ENCODE data around the gene ELOF1.

Gene ELOF1

DNA sequence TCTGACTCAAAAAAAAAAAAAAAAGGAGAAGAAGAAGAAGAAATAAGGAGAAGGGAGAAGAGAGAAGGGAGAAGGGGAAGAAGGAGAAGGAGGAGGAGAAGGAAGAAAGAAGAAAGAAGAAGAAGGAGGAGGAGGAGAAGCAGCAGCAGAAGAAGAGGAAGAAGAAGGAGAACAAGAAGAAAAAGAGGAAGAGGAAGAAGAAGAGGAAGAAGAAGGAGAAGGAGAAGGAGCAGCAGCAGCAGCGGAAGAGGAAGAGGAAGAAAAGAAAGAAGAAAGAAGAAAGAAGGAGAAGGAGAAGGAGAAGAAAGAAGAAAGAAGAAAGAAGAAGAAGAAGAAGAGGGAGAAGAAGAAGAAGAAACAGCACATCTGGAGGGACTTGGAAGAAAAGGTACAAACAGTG lies 24.5 kb downstream of the ELOF1 start:
- TF ChIP-seq, protein P1, sequence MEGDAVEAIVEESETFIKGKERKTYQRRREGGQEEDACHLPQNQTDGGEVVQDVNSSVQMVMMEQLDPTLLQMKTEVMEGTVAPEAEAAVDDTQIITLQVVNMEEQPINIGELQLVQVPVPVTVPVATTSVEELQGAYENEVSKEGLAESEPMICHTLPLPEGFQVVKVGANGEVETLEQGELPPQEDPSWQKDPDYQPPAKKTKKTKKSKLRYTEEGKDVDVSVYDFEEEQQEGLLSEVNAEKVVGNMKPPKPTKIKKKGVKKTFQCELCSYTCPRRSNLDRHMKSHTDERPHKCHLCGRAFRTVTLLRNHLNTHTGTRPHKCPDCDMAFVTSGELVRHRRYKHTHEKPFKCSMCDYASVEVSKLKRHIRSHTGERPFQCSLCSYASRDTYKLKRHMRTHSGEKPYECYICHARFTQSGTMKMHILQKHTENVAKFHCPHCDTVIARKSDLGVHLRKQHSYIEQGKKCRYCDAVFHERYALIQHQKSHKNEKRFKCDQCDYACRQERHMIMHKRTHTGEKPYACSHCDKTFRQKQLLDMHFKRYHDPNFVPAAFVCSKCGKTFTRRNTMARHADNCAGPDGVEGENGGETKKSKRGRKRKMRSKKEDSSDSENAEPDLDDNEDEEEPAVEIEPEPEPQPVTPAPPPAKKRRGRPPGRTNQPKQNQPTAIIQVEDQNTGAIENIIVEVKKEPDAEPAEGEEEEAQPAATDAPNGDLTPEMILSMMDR (IDR thresholded peaks at IDR 0.05; ENCODE audit: control insufficient read depth, extremely low read depth, insufficient read depth): no peak
- H3K4me3 ChIP-seq (ENCODE audit: low read depth, low read length): no peak overlapping the region
- DNase-seq (ENCODE audit: low read depth): no peak

DNA sequence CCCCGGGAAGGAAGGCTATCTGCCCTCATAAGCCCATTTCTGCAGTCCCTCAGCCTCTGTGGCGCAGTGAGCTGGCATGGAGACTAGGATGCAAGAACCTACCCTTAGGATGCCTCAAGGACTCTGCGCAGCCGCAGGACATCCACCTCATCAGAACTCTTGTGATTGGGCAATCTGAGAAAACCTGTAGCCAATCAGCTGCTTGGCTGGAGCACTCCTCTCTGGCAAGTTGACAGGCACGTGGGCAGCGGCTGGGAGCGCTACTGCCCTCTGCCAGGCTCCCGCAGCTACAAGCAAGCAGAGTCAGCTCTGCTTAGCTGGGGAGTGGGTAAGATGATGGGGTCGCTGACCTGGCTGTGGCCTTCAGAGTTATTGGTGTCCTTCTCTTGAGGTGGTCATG lies 28.6 kb downstream of the ELOF1 start:
- TF ChIP-seq, protein P1 (IDR thresholded peaks at IDR 0.05; ENCODE audit: control insufficient read depth, extremely low read depth, insufficient read depth): peak; percentile 29; the same call in 1 of the 2 replicates
- DNase-seq (ENCODE audit: low read depth): peak; percentile 38

DNA sequence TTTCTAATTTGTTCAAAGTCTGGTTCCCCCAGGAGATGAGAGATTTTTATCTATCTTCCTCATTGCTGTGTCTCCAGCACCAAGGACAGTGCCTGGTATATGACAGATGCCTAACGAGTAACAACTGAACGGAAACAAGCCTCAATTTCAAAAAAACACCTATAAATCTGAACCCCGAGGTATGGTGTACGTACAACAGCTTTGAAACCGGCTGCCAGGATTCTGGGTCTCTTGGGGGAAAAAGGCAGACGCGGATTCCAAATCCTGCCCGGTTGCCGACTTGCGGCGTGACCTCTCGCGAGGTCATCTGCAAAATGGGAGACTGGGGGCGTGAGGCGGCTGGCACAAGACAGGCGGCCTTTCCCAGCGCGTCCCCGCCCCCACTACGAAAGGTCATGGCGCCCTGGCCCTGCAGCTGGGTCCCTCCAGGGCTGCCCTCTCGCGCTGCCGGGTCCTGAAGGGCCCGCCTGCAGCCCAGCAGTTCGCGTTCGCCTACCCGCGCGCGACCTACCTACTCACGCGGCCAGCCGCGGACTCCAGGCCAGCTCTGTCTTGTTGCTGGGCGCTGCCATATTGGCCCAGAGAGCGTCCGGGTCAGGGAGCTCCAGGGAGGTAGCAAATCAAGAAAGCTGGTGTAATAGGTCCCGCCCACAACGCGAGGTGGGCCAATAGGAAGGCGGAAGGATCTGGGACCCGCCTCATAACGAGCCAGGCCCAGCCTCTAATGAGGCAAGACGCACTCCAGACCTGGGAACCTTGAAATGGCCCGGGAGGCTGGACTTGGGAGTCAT lies 30.3 kb downstream of the ELOF1 start, which contains the start of gene ECSIT:
Gene ECSIT, minus strand, starts transcription at position 584 of the 791 bp plus-strand sequence. CDS start 9,964 bp downstream, outside the sequence.
- TF ChIP-seq, protein P1 (IDR thresholded peaks at IDR 0.05; ENCODE audit: control insufficient read depth, extremely low read depth, insufficient read depth): no peak
- DNase-seq (ENCODE audit: low read depth): peak; percentile 96
- peak within 1 kb of the TSS; percentile 93 for H3K4me3 ChIP-seq (ENCODE audit: low read depth, low read length)

More for the DNA sequence above, 28.6 kb downstream of the ELOF1 start:
- no peak overlapping the region for H3K4me3 ChIP-seq (ENCODE audit: low read depth, low read length)

DNA sequence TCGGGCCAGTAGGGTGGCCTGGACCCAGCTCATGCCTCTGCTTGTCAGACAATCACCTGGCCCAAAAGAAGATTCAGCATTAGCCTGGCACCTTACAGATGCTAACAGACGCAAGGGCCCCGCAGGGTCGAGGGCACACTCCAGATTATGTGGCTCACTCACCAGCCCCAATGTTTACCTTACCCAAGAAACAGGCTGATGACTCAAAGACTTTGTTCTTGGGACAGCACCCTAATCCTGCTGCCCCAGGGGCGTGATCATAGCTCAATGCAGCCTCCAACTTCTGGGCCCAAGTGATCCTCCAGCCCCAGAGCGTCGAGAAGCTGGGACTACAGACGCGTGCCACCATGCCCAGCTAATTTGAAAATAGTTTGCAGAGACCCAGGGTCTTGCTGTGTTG lies 39.9 kb downstream of the ELOF1 start:
- no peak overlapping the region for H3K4me3 ChIP-seq (ENCODE audit: low read depth, low read length)
- TF ChIP-seq, protein P1 (IDR thresholded peaks at IDR 0.05; ENCODE audit: control insufficient read depth, extremely low read depth, insufficient read depth): no peak
- DNase-seq (ENCODE audit: low read depth): no peak

DNA sequence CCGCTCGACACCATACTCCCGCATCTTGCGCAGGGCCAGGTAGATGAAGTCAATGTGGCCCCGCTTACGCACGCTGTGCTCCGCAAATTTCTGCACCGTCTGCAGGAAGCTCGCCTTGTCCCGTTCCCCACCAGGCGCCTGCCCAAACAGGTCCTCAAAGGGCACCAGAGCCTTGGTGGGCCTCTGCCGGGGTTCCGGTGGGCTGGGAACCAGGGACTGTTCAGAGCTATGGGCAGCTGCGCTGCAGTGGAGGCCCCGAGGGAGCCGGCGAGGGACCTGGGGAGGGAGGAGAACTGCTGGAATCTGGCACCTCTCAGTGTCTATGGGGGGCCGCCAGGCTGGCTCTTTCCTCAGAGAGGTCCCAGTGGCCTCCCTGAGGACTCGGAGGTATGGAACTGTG lies 45.1 kb downstream of the ELOF1 start:
- DNase-seq (ENCODE audit: low read depth): no peak
- TF ChIP-seq, protein P1 (IDR thresholded peaks at IDR 0.05; ENCODE audit: control insufficient read depth, extremely low read depth, insufficient read depth): no peak
- no peak overlapping the region for H3K4me3 ChIP-seq (ENCODE audit: low read depth, low read length)

DNA sequence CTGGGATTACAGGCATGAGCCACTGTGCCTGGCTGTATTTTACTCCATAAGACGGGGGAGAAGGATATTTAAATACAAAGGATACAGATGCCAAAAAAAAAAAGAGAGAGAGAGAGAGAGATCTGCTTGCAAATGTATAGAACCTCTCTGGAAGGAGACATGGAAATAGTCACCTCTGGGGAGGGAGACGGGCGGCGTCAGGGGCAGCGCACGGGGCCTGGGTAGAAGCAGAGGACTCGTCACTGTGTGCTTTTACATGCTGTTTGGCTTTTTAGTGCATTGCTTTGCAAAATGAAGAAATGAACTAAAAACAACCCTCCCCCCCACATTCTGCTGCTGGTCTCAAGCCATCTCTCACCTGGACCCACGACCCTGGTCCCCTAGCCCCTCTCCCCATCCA lies 48.6 kb downstream of the ELOF1 start:
- TF ChIP-seq, protein P1 (IDR thresholded peaks at IDR 0.05; ENCODE audit: control insufficient read depth, extremely low read depth, insufficient read depth): no peak
- H3K4me3 ChIP-seq (ENCODE audit: low read depth, low read length): no peak overlapping the region
- no peak for DNase-seq (ENCODE audit: low read depth)

All from LNCaP clone FGC (cell line).